ENCODE results near the gene NEGR1. TPM values are rescaled to one million over a fixed set of nuclear protein-coding genes. Genes with fewer than 3 reads are reported as not detected.

NEGR1 gene
- total and polyA plus RNA-seq, 4 donors: 0.08 to 0.14 (median 0.12) TPM; not detected in 1

DNA sequence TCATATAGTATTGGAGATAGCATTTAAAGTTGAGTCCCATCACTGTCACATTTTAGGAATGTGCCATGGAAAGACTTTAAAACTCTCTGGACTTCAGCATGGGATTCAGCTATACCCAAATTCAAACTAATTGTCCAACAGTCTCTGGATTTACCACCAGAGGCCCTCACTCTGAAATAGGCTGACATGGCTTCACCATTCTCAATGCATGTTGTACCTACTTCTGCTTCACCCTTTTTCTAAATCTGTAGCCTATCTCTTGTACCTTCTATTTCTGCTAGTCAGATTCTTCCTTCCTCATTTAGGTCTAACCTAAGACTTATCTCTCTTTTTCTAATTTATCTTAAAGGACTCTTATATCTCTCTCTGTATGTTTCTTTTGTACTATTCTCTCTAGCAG is 688.8 kb downstream of the NEGR1 start:
- H3K9ac ChIP-seq (ENCODE audit: low read depth in 1 of 2, low read length in 2 of 2): no peak overlapping the region
- TF ChIP-seq NR2F2 (IDR thresholded peaks at IDR 0.05) (no peak), RXRA (IDR thresholded peaks at IDR 0.05) (no peak), SP1 (IDR thresholded peaks at IDR 0.05) (no peak), EGR1 (IDR thresholded peaks at IDR 0.05; ENCODE audit: low read depth in 2 of 2) (no peak), RAD21 (IDR thresholded peaks at IDR 0.05) (no peak), HNF4A (conservative IDR thresholded peaks at IDR 0.05) (no peak), FOXA2 (IDR thresholded peaks at IDR 0.05) (no peak)
- TF ChIP-seq, protein P1, sequence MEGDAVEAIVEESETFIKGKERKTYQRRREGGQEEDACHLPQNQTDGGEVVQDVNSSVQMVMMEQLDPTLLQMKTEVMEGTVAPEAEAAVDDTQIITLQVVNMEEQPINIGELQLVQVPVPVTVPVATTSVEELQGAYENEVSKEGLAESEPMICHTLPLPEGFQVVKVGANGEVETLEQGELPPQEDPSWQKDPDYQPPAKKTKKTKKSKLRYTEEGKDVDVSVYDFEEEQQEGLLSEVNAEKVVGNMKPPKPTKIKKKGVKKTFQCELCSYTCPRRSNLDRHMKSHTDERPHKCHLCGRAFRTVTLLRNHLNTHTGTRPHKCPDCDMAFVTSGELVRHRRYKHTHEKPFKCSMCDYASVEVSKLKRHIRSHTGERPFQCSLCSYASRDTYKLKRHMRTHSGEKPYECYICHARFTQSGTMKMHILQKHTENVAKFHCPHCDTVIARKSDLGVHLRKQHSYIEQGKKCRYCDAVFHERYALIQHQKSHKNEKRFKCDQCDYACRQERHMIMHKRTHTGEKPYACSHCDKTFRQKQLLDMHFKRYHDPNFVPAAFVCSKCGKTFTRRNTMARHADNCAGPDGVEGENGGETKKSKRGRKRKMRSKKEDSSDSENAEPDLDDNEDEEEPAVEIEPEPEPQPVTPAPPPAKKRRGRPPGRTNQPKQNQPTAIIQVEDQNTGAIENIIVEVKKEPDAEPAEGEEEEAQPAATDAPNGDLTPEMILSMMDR (IDR thresholded peaks at IDR 0.05; ENCODE audit: low read depth, low read length, missing input control): no peak
- TF ChIP-seq, protein P2, sequence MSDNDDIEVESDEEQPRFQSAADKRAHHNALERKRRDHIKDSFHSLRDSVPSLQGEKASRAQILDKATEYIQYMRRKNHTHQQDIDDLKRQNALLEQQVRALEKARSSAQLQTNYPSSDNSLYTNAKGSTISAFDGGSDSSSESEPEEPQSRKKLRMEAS (IDR thresholded peaks at IDR 0.05): no peak
- no peaks in the 10 kb centered on the region for H3K4me1 ChIP-seq (ENCODE audit: control insufficient read depth in 4 of 4, insufficient read depth in 4 of 4, low read length in 3 of 4)
- no peak overlapping the region for H3K4me3 ChIP-seq (ENCODE audit: low read depth in 1 of 3, low read length in 3 of 3)
- no peaks in the 10 kb centered on the region for H3K36me3 ChIP-seq (ENCODE audit: control insufficient read depth in 4 of 4, insufficient read depth in 3 of 4, low read depth in 1 of 4, low read length in 3 of 4)
- H3K27me3 ChIP-seq (ENCODE audit: control insufficient read depth in 4 of 4, insufficient read depth in 4 of 4, low read length in 3 of 4): peaks cover 0 to 7% (median 0%) of the 10 kb centered on the region in 4 donors
- no peak overlapping the region for H3K27ac ChIP-seq (ENCODE audit: low read depth in 1 of 2, low read length in 2 of 2)
- no peaks in the 10 kb centered on the region for H3K9me3 ChIP-seq (ENCODE audit: control insufficient read depth in 4 of 4, low read length in 3 of 4)
- no peak for DNase-seq (ENCODE audit: low spot score)

DNA sequence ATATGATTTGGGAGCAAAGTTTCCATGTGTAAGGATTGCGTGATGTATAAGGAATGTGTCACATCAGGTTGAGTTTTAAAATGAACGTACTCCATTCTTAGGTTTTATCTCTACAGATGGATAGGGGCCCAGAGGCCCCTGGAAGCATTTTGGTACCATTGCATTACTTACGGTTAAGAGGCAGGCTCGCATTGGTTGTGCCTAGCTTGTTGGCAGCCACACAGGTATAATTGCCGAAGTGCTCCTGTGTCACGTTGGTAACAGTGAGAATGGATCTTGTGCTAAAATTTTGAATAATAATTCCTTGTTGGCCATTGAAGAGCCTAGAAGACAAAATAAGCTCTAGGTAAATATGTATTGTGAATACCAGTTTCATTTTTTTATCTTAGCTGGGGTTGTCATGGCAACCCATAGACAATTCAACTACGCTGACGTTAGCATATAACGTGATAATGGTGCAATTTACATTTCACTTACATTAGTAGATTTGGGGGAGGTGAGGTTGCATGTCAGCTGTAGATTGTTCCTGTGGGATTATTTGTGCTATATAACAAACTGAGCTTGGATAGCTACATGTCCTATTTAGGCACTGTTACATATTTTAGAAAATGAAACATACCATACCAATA is 689.6 kb downstream of the NEGR1 start:
- H3K9ac ChIP-seq (ENCODE audit: low read depth in 1 of 2, low read length in 2 of 2): no peak overlapping the region
- no peak overlapping the region for H3K27ac ChIP-seq (ENCODE audit: low read depth in 1 of 2, low read length in 2 of 2)
- DNase-seq (ENCODE audit: low spot score): no peak
- no peaks in the 10 kb centered on the region for H3K36me3 ChIP-seq (ENCODE audit: control insufficient read depth in 4 of 4, insufficient read depth in 3 of 4, low read depth in 1 of 4, low read length in 3 of 4)
- H3K4me3 ChIP-seq (ENCODE audit: low read depth in 1 of 3, low read length in 3 of 3): no peak overlapping the region
- 64% methylated on average over 9 of the region's 9 CpGs for WGBS
- H3K4me1 ChIP-seq (ENCODE audit: control insufficient read depth in 4 of 4, insufficient read depth in 4 of 4, low read length in 3 of 4): no peaks in the 10 kb centered on the region
- TF ChIP-seq, protein P2 (IDR thresholded peaks at IDR 0.05): no peak
- no peak for TF ChIP-seq SP1 (IDR thresholded peaks at IDR 0.05)
- no peak for TF ChIP-seq YY1 (IDR thresholded peaks at IDR 0.05)
- TF ChIP-seq, protein P3, sequence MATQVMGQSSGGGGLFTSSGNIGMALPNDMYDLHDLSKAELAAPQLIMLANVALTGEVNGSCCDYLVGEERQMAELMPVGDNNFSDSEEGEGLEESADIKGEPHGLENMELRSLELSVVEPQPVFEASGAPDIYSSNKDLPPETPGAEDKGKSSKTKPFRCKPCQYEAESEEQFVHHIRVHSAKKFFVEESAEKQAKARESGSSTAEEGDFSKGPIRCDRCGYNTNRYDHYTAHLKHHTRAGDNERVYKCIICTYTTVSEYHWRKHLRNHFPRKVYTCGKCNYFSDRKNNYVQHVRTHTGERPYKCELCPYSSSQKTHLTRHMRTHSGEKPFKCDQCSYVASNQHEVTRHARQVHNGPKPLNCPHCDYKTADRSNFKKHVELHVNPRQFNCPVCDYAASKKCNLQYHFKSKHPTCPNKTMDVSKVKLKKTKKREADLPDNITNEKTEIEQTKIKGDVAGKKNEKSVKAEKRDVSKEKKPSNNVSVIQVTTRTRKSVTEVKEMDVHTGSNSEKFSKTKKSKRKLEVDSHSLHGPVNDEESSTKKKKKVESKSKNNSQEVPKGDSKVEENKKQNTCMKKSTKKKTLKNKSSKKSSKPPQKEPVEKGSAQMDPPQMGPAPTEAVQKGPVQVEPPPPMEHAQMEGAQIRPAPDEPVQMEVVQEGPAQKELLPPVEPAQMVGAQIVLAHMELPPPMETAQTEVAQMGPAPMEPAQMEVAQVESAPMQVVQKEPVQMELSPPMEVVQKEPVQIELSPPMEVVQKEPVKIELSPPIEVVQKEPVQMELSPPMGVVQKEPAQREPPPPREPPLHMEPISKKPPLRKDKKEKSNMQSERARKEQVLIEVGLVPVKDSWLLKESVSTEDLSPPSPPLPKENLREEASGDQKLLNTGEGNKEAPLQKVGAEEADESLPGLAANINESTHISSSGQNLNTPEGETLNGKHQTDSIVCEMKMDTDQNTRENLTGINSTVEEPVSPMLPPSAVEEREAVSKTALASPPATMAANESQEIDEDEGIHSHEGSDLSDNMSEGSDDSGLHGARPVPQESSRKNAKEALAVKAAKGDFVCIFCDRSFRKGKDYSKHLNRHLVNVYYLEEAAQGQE (IDR thresholded peaks at IDR 0.05): no peak
- no peak for TF ChIP-seq EGR1 (IDR thresholded peaks at IDR 0.05; ENCODE audit: low read depth in 2 of 2)
- peaks cover 0 to 2% (median 0%) of the 10 kb centered on the region in 4 donors for H3K27me3 ChIP-seq (ENCODE audit: control insufficient read depth in 4 of 4, insufficient read depth in 4 of 4, low read length in 3 of 4)
- no peaks in the 10 kb centered on the region for H3K9me3 ChIP-seq (ENCODE audit: control insufficient read depth in 4 of 4, low read length in 3 of 4)

DNA sequence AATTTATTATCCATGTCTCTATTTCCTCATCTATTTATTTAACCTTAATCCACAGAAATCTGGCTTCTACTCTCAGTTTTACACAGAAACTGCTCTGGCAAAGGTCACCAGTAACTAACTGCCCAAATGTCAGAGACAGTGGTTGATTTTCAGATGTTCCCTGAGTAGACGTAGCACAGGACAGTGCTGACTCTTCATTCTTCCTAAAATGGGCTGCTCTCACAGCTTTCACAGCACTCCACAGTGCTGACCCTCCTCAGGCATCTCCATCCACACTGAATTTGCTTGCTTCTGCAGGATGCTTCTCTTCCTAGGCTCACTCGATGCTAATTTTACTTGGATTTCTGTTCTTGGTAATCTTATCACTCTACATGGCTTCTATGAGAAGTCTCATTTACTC is 693.3 kb downstream of the NEGR1 start:
- 46% methylated on average over 2 of the region's 2 CpGs for WGBS
- no peaks in the 10 kb centered on the region for H3K4me1 ChIP-seq (ENCODE audit: control insufficient read depth in 4 of 4, insufficient read depth in 4 of 4, low read length in 3 of 4)
- no peak overlapping the region for H3K9ac ChIP-seq (ENCODE audit: low read depth in 1 of 2, low read length in 2 of 2)
- no peak overlapping the region for H3K27ac ChIP-seq (ENCODE audit: low read depth in 1 of 2, low read length in 2 of 2)
- no peaks in the 10 kb centered on the region for H3K36me3 ChIP-seq (ENCODE audit: control insufficient read depth in 4 of 4, insufficient read depth in 3 of 4, low read depth in 1 of 4, low read length in 3 of 4)
- DNase-seq (ENCODE audit: low spot score): no peak
- H3K9me3 ChIP-seq (ENCODE audit: control insufficient read depth in 4 of 4, low read length in 3 of 4): no peaks in the 10 kb centered on the region
- peaks cover 0 to 2% (median 0%) of the 10 kb centered on the region in 4 donors for H3K27me3 ChIP-seq (ENCODE audit: control insufficient read depth in 4 of 4, insufficient read depth in 4 of 4, low read length in 3 of 4)
- no peak overlapping the region for H3K4me3 ChIP-seq (ENCODE audit: low read depth in 1 of 3, low read length in 3 of 3)
- TF ChIP-seq, protein P2 (IDR thresholded peaks at IDR 0.05): no peak
- TF ChIP-seq, protein P3 (IDR thresholded peaks at IDR 0.05): no peak
- no peak for TF ChIP-seq HNF4G (IDR thresholded peaks at IDR 0.05)
- TF ChIP-seq FOXA2 (IDR thresholded peaks at IDR 0.05): no peak
- TF ChIP-seq JUND (IDR thresholded peaks at IDR 0.05): no peak
- TF ChIP-seq EGR1 (IDR thresholded peaks at IDR 0.05; ENCODE audit: low read depth in 2 of 2): no peak
- no peak for TF ChIP-seq FOXA1 (IDR thresholded peaks at IDR 0.05)
- no peak for TF ChIP-seq HNF4A (conservative IDR thresholded peaks at IDR 0.05)
- TF ChIP-seq, protein P1 (IDR thresholded peaks at IDR 0.05; ENCODE audit: low read depth, low read length, missing input control): no peak
- TF ChIP-seq RAD21 (IDR thresholded peaks at IDR 0.05): no peak
